ENCODE measurements around the gene LGALSL. TPM values are rescaled to one million over a fixed set of nuclear protein-coding genes. Genes with fewer than 3 reads are reported as not detected.

LGALSL gene
- total RNA-seq, 4 donors from 2014 or later, result 74.2 to 133 (median 106) TPM

- Histone ChIP-seq H3K36me3 (peaks cover 23% of the 10 kb centered on the region), H3K27me3 (no peaks in the 10 kb centered on the region), H3K9me3 (no peaks in the 10 kb centered on the region), H3K4me1 (peaks cover 29% of the 10 kb centered on the region), H3K27ac (no peak overlapping the region), H3K4me3 (no peak overlapping the region)
- no peak for DNase-seq (ENCODE audit: low spot score in 2 of 2)
- TF ChIP-seq EP300 (IDR thresholded peaks at IDR 0.05) (no peak), POLR2A (IDR thresholded peaks at IDR 0.05) (no peak), POLR2AphosphoS5 (IDR thresholded peaks at IDR 0.05) (no peak)
- TF ChIP-seq, protein P1, sequence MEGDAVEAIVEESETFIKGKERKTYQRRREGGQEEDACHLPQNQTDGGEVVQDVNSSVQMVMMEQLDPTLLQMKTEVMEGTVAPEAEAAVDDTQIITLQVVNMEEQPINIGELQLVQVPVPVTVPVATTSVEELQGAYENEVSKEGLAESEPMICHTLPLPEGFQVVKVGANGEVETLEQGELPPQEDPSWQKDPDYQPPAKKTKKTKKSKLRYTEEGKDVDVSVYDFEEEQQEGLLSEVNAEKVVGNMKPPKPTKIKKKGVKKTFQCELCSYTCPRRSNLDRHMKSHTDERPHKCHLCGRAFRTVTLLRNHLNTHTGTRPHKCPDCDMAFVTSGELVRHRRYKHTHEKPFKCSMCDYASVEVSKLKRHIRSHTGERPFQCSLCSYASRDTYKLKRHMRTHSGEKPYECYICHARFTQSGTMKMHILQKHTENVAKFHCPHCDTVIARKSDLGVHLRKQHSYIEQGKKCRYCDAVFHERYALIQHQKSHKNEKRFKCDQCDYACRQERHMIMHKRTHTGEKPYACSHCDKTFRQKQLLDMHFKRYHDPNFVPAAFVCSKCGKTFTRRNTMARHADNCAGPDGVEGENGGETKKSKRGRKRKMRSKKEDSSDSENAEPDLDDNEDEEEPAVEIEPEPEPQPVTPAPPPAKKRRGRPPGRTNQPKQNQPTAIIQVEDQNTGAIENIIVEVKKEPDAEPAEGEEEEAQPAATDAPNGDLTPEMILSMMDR (IDR thresholded peaks at IDR 0.05), result no peak
- WGBS, result 80% methylated on average over 7 of the region's 7 CpGs
Observed at GRCh38 chr2:64461271-64462058, 7.5 kb downstream of the LGALSL start.

DNA sequence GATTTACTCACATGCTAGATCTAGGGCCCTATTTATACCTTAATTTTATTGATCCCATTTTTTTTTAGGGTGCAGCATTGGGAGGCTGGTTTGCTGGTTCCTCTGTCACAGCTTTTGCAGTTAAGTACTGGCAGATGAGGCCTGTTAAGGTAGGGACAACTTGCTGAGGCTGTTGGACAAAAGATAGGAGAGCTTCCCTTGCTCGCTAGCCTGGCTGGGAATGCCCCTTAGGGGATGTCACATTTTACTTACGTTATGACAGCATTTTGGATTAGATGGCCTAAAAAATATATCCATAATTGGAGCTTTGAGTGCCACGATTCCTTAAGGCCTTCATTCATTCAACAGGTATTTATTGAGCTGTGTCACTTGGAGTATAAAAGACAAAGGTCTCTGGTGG, 8.2 kb downstream of the LGALSL start:
- Histone ChIP-seq H3K9me3 (no peaks in the 10 kb centered on the region), H3K4me1 (peaks cover 29% of the 10 kb centered on the region), H3K27ac (no peak overlapping the region), H3K4me3 (no peak overlapping the region), H3K36me3 (peaks cover 19% of the 10 kb centered on the region), H3K27me3 (no peaks in the 10 kb centered on the region)
- DNase-seq (ENCODE audit: low spot score in 2 of 2), result no peak
- WGBS, result 78% methylated on average over 3 of the region's 3 CpGs
- no peak for TF ChIP-seq POLR2AphosphoS5 (IDR thresholded peaks at IDR 0.05)
- TF ChIP-seq POLR2A (IDR thresholded peaks at IDR 0.05), result no peak
- no peak for TF ChIP-seq EP300 (IDR thresholded peaks at IDR 0.05)
- TF ChIP-seq, protein P1 (IDR thresholded peaks at IDR 0.05), result no peak

DNA sequence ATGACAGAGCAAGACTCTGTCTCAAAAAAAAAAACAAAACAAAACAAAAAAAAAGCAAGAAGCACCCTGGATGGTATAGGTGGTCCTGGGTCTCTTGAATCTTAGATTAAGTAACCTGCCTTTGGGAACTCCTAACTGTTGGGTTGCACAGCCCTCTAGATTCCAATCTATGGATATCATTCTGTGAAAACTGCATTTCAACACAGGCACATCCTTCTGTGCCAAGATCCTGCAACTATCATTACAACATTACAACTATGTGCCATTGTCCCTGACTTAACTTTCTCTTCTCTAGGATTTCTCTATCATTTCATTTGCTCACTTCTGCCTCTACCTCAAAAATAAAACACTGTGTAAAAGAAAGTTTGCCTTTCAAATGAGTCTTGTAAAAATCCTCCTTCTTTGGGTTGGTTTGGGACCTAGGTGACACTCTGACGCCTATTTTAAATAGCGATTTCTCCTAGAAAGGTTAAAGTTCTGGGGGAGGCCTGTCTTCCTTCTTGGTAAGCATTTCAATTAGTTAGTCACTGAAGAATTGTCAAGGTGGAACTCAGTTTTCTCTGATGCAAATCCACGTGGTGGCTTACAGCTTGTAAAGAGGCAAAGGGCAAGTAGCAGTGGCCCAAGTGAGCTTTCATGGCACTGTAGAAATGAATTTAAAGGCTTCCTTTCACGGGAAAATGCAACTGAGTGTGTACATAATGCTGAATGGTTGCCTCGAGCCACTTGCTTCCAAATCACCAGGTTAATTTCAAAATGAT, 9.2 kb downstream of the LGALSL start:
- Histone ChIP-seq H3K9me3 (no peaks in the 10 kb centered on the region), H3K4me1 (peaks cover 29% of the 10 kb centered on the region), H3K27me3 (no peaks in the 10 kb centered on the region), H3K4me3 (no peak overlapping the region), H3K36me3 (peaks cover 10% of the 10 kb centered on the region), H3K27ac (no peak overlapping the region)
- DNase-seq (ENCODE audit: low spot score in 2 of 2), result no peak
- no peak for TF ChIP-seq POLR2A (IDR thresholded peaks at IDR 0.05)
- TF ChIP-seq, protein P1 (IDR thresholded peaks at IDR 0.05), result no peak
- TF ChIP-seq POLR2AphosphoS5 (IDR thresholded peaks at IDR 0.05), result no peak
- TF ChIP-seq EP300 (IDR thresholded peaks at IDR 0.05), result no peak
- 63% methylated on average over 5 of the region's 5 CpGs for WGBS

GRCh38 chr2:64463781-64464180, 9.8 kb downstream of the LGALSL start:
- H3K36me3 ChIP-seq, result peaks cover 3% of the 10 kb centered on the region
- TF ChIP-seq POLR2A (IDR thresholded peaks at IDR 0.05) (no peak), POLR2AphosphoS5 (IDR thresholded peaks at IDR 0.05) (no peak), EP300 (IDR thresholded peaks at IDR 0.05) (no peak)
- TF ChIP-seq, protein P1 (IDR thresholded peaks at IDR 0.05), result no peak
- H3K27ac ChIP-seq, result no peak overlapping the region
- WGBS, result 88% methylated on average over 1 of the region's 1 CpG
- no peaks in the 10 kb centered on the region for H3K9me3 ChIP-seq
- no peak for DNase-seq (ENCODE audit: low spot score in 2 of 2)
- peaks cover 29% of the 10 kb centered on the region for H3K4me1 ChIP-seq
- no peaks in the 10 kb centered on the region for H3K27me3 ChIP-seq
- no peak overlapping the region for H3K4me3 ChIP-seq

- H3K27ac ChIP-seq, result no peak overlapping the region
- WGBS, result 80% methylated on average over 6 of the region's 6 CpGs
- TF ChIP-seq POLR2AphosphoS5 (IDR thresholded peaks at IDR 0.05) (no peak), EP300 (IDR thresholded peaks at IDR 0.05) (no peak), POLR2A (IDR thresholded peaks at IDR 0.05) (no peak)
- TF ChIP-seq, protein P1 (IDR thresholded peaks at IDR 0.05), result no peak
Observed at GRCh38 chr2:64466478-64467085, 12.6 kb downstream of the LGALSL start.

More at GRCh38 chr2:64466478-64467085, 12.6 kb downstream of the LGALSL start:
- no peaks in the 10 kb centered on the region for H3K36me3 ChIP-seq
- H3K4me3 ChIP-seq, result no peak overlapping the region
- H3K4me1 ChIP-seq, result peaks cover 9% of the 10 kb centered on the region
- no peaks in the 10 kb centered on the region for H3K27me3 ChIP-seq
- H3K9me3 ChIP-seq, result no peaks in the 10 kb centered on the region
- DNase-seq (ENCODE audit: low spot score in 2 of 2), result no peak
